OCI-LY1 (cell line): Measurements from ENCODE around the gene BMPR2.

Experiments used
- CTCF ChIP-seq: fragments of 200-600 bp; sonication (generic), shearing (Covaris generic); IDR thresholded peaks from 2 replicates; pipeline ENCODE4 v1.5.1; 2017; ENCODE audit warnings: mild to moderate bottlenecking, antibody characterized with exemption, low read length, moderate library complexity, mixed read lengths
- EZH2 ChIP-seq: fragments of 200-600 bp; sonication (generic), shearing (Covaris generic); IDR thresholded peaks from 2 replicates; pipeline ENCODE4 v1.8.0; 2017; ENCODE audit warnings: borderline replicate concordance, mixed run types, mild to moderate bottlenecking, antibody characterized with exemption, low read length, moderate library complexity, mixed read lengths

GRCh38 chr2:202373490-202373889 lies 2.6 kb upstream of the BMPR2 start:
- TF ChIP-seq CTCF (no peak), EZH2 (no peak)
